Gastroesophageal sphincter (tissue), 4 donors: ENCODE results near the gene APOO. TPM values are rescaled to one million over a fixed set of nuclear protein-coding genes. Genes with fewer than 3 reads are reported as not detected.
"Not testable (repeated sequence)": the region's sequence is repeated elsewhere in the genome, so short reads cannot be mapped to it uniquely, and the experiment has no call there.

Experiments
- ATAC-seq: fragments of 150-250 bp; one replicate; pipeline ENCODE4 v1.9.1; 2016; ENCODE audit warnings: mild to moderate bottlenecking, moderate library complexity
- H3K27ac ChIP-seq, 4 donors: fragments of 200-600 bp; sonication (generic) in 3 of 4; 1 replicate in 3 of 4; 2 replicates in 1 of 4; pipeline ENCODE4 v1.5.1; 2016 to 2019
- H3K27me3 ChIP-seq: fragments of 200-600 bp; sonication (generic); one replicate; pipeline ENCODE4 v1.5.1; 2019
- H3K36me3 ChIP-seq, 2 donors: fragments of 200-600 bp; sonication (generic); one replicate each; pipeline ENCODE4 v1.5.1; 2019; ENCODE audit warnings: control low read depth in 1 of 2
- H3K4me1 ChIP-seq, 3 donors: fragments of 200-600 bp; sonication (generic); 1 replicate in 2 of 3; 2 replicates in 1 of 3; pipeline ENCODE4 v1.5.1; 2016 to 2019; ENCODE audit warnings: control low read depth in 2 of 3
- H3K4me3 ChIP-seq, 2 donors: fragments of 200-600 bp; sonication (generic); one replicate each; pipeline ENCODE4 v1.5.1; 2019; ENCODE audit warnings: mild to moderate bottlenecking in 1 of 2, moderate library complexity in 1 of 2
- H3K9me3 ChIP-seq, 3 donors: fragments of 200-600 bp; sonication (generic); one replicate each; pipeline ENCODE4 v1.5.1; 2017 to 2019; ENCODE audit warnings: control low read depth in 2 of 3
- EP300 ChIP-seq: sonication (generic); formaldehyde crosslinking; IDR thresholded peaks from one replicate; pipeline ENCODE4 v1.6.1; 2017; ENCODE audit warnings: antibody characterized with exemption, mild to moderate bottlenecking
- POLR2A ChIP-seq, 2 donors: fragments of 450-650 bp; IDR thresholded peaks; one replicate each; pipeline ENCODE4 v1.6.1; 2017; ENCODE audit warnings: antibody characterized with exemption in 2 of 2, mild to moderate bottlenecking in 2 of 2, moderate library complexity in 1 of 2
- POLR2AphosphoS5 ChIP-seq: sonication (generic); formaldehyde crosslinking; IDR thresholded peaks from one replicate; pipeline ENCODE4 v1.6.1; 2017; ENCODE audit warnings: antibody characterized with exemption
- WGBS, 2 donors: methylation state at CpG; one replicate each; pipeline ENCODE4 v1.1.5; 2018; ENCODE audit warnings: low coverage in 1 of 2; 5-methylcytosine and 5-hydroxymethylcytosine counted together
- total RNA-seq, 4 donors: library from RNA; depleted of rRNA; stranded (reverse); fragments of >200 nt; gene quantifications; one replicate each; pipeline ENCODE4 v1.1.0, GENCODE V29; 2016
- TF ChIP-seq, protein P1 (sequence below), 4 experiments: fragments of 200-600 bp in 2 of 4; fragments of 450-650 bp in 2 of 4; sonication (generic) in 1 of 4; IDR thresholded peaks; one replicate each; pipeline ENCODE4 v1.5.1; 2017 to 2019; ENCODE audit warnings: antibody characterized with exemption in 4 of 4, mild to moderate bottlenecking in 2 of 4, moderate library complexity in 2 of 4

Gene APOO
- total RNA-seq, 4 donors from 2014 or later, result 4.5 to 19.8 (median 8.7) TPM

DNA sequence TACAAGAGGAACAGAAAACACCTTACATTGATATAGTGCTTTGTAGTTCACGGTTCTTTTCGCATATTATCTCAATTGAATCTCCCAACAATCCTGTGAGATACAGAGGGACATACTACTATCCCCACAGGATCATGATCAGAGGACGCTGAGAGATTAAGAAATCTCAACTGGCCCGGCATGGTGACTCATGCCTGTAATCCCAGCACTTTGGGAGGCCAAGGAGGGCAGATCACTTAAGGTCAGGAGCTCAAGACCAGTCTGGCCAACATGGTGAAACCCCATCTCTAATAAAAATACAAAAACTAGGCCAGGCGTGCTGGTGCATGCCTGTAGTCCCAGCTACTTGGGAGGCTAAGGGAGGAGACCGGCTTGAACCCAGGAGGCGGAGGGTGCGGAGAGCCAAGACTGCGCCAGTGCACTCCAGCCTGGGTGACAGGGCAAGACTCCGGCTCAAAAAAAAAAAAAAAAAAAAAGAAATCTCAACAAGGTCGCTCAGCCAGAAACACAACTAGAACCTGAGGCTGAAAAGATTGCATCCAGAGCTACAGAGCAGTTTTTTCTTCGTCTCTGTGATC, 7.4 kb downstream of the APOO start:
- Histone ChIP-seq H3K4me3 (no peak overlapping the region), H3K27ac (peak overlapping the region in 2 of 4 donors; percentile 38 to 68), H3K27me3 (no peaks in the 10 kb centered on the region), H3K4me1 (peaks cover 0 to 41% (median 3%) of the 10 kb centered on the region in 3 donors), H3K36me3 (no peaks in the 10 kb centered on the region), H3K9me3 (no peaks in the 10 kb centered on the region)
- TF ChIP-seq, protein P1, sequence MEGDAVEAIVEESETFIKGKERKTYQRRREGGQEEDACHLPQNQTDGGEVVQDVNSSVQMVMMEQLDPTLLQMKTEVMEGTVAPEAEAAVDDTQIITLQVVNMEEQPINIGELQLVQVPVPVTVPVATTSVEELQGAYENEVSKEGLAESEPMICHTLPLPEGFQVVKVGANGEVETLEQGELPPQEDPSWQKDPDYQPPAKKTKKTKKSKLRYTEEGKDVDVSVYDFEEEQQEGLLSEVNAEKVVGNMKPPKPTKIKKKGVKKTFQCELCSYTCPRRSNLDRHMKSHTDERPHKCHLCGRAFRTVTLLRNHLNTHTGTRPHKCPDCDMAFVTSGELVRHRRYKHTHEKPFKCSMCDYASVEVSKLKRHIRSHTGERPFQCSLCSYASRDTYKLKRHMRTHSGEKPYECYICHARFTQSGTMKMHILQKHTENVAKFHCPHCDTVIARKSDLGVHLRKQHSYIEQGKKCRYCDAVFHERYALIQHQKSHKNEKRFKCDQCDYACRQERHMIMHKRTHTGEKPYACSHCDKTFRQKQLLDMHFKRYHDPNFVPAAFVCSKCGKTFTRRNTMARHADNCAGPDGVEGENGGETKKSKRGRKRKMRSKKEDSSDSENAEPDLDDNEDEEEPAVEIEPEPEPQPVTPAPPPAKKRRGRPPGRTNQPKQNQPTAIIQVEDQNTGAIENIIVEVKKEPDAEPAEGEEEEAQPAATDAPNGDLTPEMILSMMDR (IDR thresholded peaks at IDR 0.05), result no peak
- 39 to 76% methylated on average over 4 to 5 of the region's 12 CpGs for WGBS, 2 donors
- peak; percentile 53 for ATAC-seq

DNA sequence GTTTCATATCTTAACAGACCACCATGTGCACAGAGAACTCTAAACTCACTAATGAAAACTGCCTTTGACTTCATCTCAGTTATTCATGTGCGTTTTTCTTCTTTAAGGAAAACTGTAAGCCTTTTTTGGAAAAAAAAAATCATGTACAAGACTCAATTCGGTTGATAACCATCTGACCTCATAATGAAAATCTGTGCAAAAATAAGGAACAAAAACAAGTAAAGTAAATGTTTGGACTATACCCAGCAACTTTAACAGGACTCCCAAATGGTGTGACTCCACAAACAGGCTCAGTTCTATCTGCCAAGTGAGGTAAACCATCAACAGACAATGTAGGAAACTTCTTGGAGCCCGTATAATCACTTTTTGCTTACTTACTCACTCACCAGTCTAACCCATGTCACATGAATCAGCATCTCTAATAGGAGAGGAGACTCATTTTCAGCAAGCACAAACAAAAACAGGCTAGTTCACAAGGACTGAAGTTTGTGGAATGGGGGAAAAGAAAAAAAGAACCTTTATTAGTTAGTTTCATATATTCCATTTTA, 9.3 kb downstream of the APOO start:
- H3K27ac ChIP-seq, result no peak overlapping the region
- 50 to 80% methylated on average over 1 to 3 of the region's 3 CpGs for WGBS, 2 donors
- TF ChIP-seq POLR2A (IDR thresholded peaks at IDR 0.05), result no peak
- TF ChIP-seq EP300, result no peak
- no peaks in the 10 kb centered on the region for H3K9me3 ChIP-seq
- no peak for ATAC-seq
- H3K36me3 ChIP-seq, result no peaks in the 10 kb centered on the region
- no peak overlapping the region for H3K4me3 ChIP-seq
- peaks cover 0 to 41% (median 3%) of the 10 kb centered on the region in 3 donors for H3K4me1 ChIP-seq
- H3K27me3 ChIP-seq, result no peaks in the 10 kb centered on the region

DNA sequence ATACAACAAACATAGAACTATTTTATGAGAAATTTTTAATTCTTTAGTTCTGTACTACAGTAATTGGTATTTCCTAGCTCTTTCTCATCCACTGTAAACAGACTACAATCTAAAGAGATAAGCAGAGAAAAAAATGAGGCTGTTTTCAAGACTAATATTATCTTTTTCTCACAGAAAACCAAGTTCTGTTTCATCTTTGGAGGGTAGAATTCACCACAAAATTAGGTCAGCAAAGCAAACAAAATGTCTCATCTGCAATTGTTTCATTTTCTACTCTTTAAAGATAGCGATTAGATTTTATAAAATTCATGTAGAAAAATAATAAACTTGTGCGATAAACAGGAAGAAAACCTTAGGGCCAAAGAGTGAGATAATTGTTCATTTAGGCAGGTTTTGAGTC, 10.8 kb downstream of the APOO start:
- no peaks in the 10 kb centered on the region for H3K9me3 ChIP-seq
- no peak overlapping the region for H3K27ac ChIP-seq
- H3K36me3 ChIP-seq, result no peaks in the 10 kb centered on the region
- TF ChIP-seq, protein P1 (IDR thresholded peaks at IDR 0.05), result no peak
- no peak for TF ChIP-seq POLR2AphosphoS5
- no peaks in the 10 kb centered on the region for H3K27me3 ChIP-seq
- no peak for ATAC-seq
- H3K4me1 ChIP-seq, result peaks cover 0 to 37% (median 3%) of the 10 kb centered on the region in 3 donors
- WGBS, 2 donors, result 77 to 79% methylated on average over 2 of the region's 2 CpGs
- H3K4me3 ChIP-seq, result no peak overlapping the region

DNA sequence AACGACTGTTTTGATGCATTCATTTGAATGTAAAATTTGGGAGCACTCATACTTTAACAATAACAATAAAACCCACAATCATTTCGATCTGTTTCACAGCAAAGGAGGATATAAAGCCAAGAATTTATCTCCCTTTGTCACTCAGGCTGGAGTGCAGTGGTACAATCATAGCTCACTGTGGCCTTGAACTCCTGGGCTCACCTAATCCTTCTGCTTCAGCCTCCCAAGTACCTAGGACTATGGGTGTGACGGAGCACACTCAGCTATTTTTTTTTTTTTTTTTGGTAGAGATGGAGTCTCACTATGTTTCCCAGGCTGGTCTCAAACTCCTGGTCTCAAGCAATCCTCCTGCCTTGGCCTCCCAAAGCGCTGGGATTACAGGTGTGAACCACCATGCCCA, 11.2 kb downstream of the APOO start:
- H3K9me3 ChIP-seq, H3K27me3 ChIP-seq, H3K27ac ChIP-seq, H3K4me3 ChIP-seq, ATAC-seq, H3K36me3 ChIP-seq: not testable (repeated sequence)
- 56 to 70% methylated on average over 3 of the region's 4 CpGs for WGBS, 2 donors
- peaks cover 0 to 33% (median 2%) of the 10 kb centered on the region in 3 donors for H3K4me1 ChIP-seq

DNA sequence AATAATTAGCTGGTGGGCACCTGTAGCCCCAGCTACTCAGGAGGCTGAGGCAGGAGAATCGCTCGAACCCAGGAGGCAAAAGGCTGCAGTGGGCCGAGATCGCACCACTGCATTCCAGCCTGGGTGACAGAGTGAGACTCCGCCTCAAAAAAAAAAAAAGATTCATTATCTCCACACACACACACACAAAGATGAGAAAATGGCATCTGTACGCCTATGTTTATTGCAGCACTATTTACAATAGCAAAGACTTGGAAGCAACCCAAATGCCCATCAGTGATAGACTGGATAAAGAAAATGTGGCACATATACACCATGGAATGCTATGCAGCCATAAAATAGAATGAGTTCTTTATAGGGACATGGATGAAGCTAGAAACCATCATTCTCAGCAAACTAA, 12.7 kb downstream of the APOO start:
- H3K4me3 ChIP-seq, ATAC-seq, H3K27me3 ChIP-seq, H3K9me3 ChIP-seq, H3K27ac ChIP-seq, H3K36me3 ChIP-seq: not testable (repeated sequence)
- 90 to 100% methylated on average over 1 to 5 of the region's 6 CpGs for WGBS, 2 donors
- H3K4me1 ChIP-seq, result peaks cover 0 to 19% (median 0%) of the 10 kb centered on the region in 3 donors

DNA sequence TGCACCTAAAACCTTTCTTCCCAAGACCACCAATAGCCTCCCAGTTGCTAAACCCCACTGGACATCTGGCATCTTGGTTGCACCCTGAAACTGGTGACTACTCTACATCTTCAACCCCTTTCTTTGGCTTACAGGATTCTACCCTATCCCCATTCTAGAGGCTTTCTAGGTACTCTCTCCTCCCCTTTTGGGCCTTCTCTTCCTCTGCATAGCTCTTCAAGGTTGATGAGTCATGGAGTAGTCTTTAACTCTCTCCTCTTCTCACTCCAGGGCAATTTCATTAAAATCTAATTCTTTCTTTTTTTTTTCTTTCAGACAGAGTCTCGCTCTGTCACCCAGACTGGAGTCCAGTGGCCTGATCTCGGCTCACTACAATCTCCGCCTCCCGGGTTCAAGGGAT, 16.8 kb downstream of the APOO start:
- WGBS, 2 donors, result 100% methylated on average over 1 of the region's 4 CpGs; no CpG with 5 or more reads in 1 of the 2 donors

More for the DNA sequence above, 16.8 kb downstream of the APOO start:
- H3K27ac ChIP-seq, result no peak overlapping the region
- H3K27me3 ChIP-seq, result no peaks in the 10 kb centered on the region
- H3K4me3 ChIP-seq, result no peak overlapping the region
- no peak for TF ChIP-seq POLR2A (IDR thresholded peaks at IDR 0.05)
- TF ChIP-seq, protein P1 (IDR thresholded peaks at IDR 0.05), result no peak
- no peak for TF ChIP-seq POLR2AphosphoS5
- TF ChIP-seq EP300, result no peak
- no peaks in the 10 kb centered on the region for H3K36me3 ChIP-seq
- ATAC-seq, result no peak
- H3K4me1 ChIP-seq, result no peaks in the 10 kb centered on the region
- no peaks in the 10 kb centered on the region for H3K9me3 ChIP-seq
